HK-2 (cell line): ENCODE measurements around the gene PIF1.
A peak's percentile ranks its signal among the peaks of the same experiment; 100 is the strongest.

ENCODE experiments used
- DNase-seq: peaks from one replicate; pipeline ENCODE4 v3.0.0-alpha.2; 2018; ENCODE audit not compliant: unreplicated experiment

The PIF1 gene

GRCh38 chr15:64825431-64826294, at the start of gene PIF1:
TSS of gene PIF1 (minus strand) at chr15:64825647. CDS start at chr15:64824335, 1,312 bp downstream.
- peak; percentile 81 for DNase-seq

- DNase-seq = no peak
These were observed 44.9 kb upstream of the PIF1 start for GRCh38 chr15:64870353-64870752.

- DNase-seq = no peak
These were observed 44.1 kb upstream of the PIF1 start for GRCh38 chr15:64869501-64869900.

- DNase-seq = no peak
These were observed 40.6 kb upstream of the PIF1 start for GRCh38 chr15:64865998-64866520.

GRCh38 chr15:64865126-64865997, 39.9 kb upstream of the PIF1 start:
- no peak for DNase-seq

- no peak for DNase-seq
These were observed 38.6 kb upstream of the PIF1 start for GRCh38 chr15:64864068-64864467.

- no peak for DNase-seq
These were observed 37.0 kb upstream of the PIF1 start for GRCh38 chr15:64862408-64862807.

GRCh38 chr15:64861960-64862359, 36.5 kb upstream of the PIF1 start:
- DNase-seq = no peak

- no peak for DNase-seq
These were observed 35.9 kb upstream of the PIF1 start for GRCh38 chr15:64861331-64861730.

GRCh38 chr15:64859226-64859625, 33.8 kb upstream of the PIF1 start:
- no peak for DNase-seq

- DNase-seq = no peak
These were observed 32.7 kb upstream of the PIF1 start for GRCh38 chr15:64858021-64858575.

GRCh38 chr15:64857421-64857820, 32.0 kb upstream of the PIF1 start:
- no peak for DNase-seq

- no peak for DNase-seq
These were observed 31.1 kb upstream of the PIF1 start for GRCh38 chr15:64856429-64857145.

- DNase-seq = no peak
These were observed 29.9 kb upstream of the PIF1 start for GRCh38 chr15:64855205-64855975.

GRCh38 chr15:64854526-64854925, 29.1 kb upstream of the PIF1 start:
- DNase-seq = no peak

- DNase-seq = no peak
These were observed 28.6 kb upstream of the PIF1 start for GRCh38 chr15:64854041-64854440.

GRCh38 chr15:64851503-64851840, 26.0 kb upstream of the PIF1 start:
- DNase-seq = no peak

- no peak for DNase-seq
These were observed 25.5 kb upstream of the PIF1 start for GRCh38 chr15:64850778-64851502.

GRCh38 chr15:64847876-64848716, 22.6 kb upstream of the PIF1 start:
- DNase-seq = no peak
